ENCODE results near the gene PRKCD.

GRCh38 chr3:53232641-53233377 lies 71.8 kb downstream of the PRKCD start:
- TF ChIP-seq CTCF (IDR thresholded peaks at IDR 0.05) (no peak), ATF3 (CRISPR knock-in tag; conservative IDR thresholded peaks at IDR 0.05) (no peak), E2F5 (CRISPR knock-in tag; IDR thresholded peaks at IDR 0.05) (no peak), CREB1 (CRISPR knock-in tag; IDR thresholded peaks at IDR 0.05) (no peak), FOXJ3 (CRISPR knock-in tag; IDR thresholded peaks at IDR 0.05; ENCODE audit: borderline replicate concordance) (no peak)
